GM18505 (cell line): ENCODE data around the gene TCF7L1.
"Not testable (repeated sequence)": the region's sequence is repeated elsewhere in the genome, so short reads cannot be mapped to it uniquely, and the experiment has no call there.

ENCODE experiments used
- ATAC-seq: cut with Tn5 transposase; IDR thresholded peaks from one replicate; pipeline ENCODE4 v1.9.1; 2021; ENCODE audit not compliant: unreplicated experiment
- POLR2A ChIP-seq: IDR thresholded peaks from 4 replicates; pipeline ENCODE4 v1.6.1; 2011; ENCODE audit warnings: borderline replicate concordance; ENCODE audit not compliant: insufficient read depth, insufficient read length; ENCODE audit errors: extremely low read depth

The TCF7L1 gene

DNA sequence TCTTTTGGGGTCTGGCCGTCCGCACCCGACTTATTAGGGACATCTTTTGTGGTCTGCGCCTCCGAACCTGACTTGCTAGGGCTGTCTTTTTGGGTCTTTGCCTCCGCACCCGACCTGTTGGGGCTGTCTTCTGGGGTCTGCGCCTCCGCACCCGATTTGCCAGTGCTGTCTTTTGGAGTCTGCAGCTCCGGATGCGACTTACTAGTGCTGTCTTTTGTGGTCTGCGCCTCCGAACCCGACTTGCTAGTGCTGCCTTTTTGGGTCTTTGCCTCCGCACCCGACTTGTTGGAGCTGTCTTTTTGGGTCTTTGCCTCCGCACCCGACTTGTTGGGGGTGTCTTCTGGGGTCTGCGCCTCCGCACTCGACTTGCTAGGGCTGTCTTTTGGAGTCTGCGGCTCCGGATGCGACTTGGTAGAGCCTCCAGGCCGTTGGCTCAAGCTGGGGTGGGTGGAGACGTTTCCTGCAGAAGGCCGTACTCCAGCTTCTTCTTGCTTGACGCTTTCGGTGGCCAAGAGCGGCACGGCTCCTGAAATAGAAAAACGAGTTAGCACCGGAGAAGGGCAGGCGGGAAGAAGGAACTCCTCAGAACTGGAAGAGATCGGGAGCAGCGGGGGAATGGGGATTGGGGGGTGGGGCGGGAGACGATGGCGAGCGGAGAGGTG lies 194.1 kb downstream of the TCF7L1 start:
- no peak for TF ChIP-seq POLR2A
- ATAC-seq: no peak

DNA sequence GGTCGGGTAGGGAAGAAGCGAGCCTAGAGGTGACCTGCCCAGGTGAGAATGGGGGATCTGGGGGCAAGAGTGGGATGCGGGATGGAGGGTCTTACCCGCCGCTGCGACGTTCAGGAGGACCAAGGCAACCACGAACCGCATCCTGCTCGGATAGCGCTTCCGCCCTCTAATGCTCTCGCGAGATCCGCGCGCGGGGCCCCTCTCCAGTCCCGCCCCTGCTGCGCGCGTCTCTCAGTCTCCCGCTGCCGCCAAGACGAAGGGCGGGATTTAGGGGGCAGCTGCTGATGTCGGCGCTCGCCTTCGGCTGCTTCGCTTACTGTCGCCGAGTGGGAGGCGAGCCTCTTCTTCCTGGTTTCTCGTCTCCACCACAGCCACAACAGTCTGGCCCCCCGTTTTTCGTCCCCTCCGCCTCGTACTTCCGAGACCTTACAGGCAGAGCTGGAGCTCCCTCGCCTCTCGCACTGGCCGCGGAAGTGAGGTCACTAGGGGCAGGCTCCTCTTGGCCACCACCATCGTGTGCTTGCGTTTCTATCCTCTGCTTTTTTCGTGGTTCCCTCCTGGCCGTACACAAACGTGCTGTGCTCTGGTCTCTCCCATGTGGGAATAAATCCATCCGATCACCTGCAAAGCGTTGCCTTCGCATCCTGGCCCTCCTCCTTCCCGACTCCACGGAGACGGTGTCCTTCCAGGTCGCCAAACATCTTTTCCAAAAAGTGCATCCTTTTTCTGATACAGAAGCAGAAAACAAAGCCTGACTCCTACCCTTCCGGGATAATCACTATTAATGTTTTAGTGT lies 194.8 kb downstream of the TCF7L1 start, which contains the start of gene TGOLN2:
Gene TGOLN2, minus strand, starts transcription at position 168 of the 796 bp plus-strand sequence. Its CDS starts 27 bp downstream, at position 141.
- ATAC-seq: peak; percentile 85
- peak; percentile 99 for TF ChIP-seq POLR2A

DNA sequence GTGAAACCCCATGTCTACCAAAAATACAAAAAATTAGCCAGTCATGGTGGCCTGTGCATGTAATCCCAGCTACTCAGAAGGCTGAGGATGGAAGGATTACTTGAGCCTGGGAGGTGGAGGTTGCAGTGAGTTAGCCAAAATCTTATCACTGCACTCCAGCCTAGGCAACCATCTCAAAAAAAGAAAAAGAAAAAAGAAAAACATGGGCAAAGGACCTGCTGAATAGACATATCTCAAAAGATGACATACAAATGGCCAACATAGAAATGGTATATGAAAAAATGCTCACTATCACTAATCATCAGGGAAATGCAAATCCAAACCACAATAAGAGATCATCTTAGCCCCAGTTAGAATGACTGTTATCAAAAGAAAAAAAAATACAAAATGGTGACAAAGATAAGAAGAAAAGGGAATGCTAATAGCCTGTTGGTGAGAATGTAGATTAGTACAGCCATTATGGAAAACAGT lies 196.0 kb downstream of the TCF7L1 start:
- ATAC-seq: no peak
- no peak for TF ChIP-seq POLR2A

DNA sequence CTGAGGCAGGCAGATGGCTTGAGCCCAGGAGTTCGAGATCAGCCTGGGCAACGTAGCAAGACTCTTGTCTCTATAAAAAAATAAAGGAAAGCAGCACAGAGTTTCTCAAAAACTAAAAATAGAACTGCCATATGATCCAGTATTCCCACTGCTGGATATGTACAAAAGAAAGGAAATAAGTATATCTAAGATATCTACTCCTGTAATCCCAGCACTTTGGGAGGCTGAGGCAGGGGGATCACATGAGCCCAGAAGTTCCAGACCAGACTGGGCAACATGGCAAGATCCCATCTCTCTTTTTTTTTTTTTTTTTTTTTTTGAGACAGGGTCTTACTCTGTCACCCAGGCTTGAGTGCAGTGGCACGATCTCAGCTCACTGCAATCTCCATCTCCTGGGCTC lies 196.5 kb downstream of the TCF7L1 start:
- not testable (repeated sequence) for ATAC-seq

DNA sequence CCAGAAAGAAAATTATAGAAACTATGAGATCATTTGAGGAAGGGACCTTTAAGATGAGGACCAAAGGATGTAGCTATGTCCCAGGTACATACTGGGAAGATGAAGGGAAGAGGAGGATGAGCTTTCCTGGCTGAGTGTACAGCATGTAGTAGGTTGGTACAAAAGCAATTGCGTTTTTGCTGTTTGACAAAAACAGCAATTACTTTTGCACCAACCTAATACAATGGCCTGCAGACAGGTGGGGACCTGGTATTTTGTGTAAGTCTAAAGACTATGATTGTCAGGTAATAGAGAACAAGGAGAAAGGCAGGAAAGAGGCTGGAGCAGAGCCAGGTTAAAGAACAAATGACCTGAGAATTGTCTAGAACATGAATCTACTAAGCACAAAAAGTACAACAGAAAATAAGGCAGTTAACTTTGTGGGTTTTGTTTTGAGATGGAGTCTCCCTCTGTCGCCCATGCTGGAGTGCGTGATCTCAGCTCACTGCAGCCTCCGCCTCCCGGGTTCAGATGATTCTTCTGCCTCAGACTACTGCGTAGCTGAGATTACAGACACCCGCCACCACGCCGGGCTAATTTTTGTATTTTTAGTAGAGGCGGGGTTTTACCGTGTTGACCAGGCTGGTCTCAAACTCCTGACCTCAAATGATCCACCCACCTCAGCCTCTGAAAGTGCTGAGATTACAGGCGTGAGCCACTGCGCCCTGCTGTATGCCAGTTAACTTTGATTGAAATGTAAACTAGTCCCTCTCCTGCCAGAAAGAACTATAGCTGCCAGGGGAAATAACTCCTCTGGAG lies 197.8 kb downstream of the TCF7L1 start:
- no peak for TF ChIP-seq POLR2A
- no peak for ATAC-seq

DNA sequence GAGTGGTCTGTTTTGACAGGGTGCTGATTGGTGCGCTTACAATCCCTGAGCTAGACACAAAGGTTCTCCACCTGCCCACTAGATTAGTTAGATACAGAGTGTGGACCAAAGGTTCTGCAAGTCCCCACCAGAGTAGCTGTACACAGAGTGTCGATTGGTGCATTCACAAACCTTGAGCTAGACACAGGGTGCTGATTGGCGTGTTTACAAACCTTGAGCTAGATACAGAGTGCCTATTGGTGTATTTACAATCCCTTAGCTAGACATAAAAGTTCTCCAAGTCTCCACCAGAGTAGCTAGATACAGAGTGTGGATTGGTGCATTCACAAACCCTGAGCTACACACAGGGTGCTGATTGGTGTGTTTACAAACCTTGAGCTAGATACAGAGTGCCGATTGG lies 200.7 kb downstream of the TCF7L1 start:
- not testable (repeated sequence) for ATAC-seq

DNA sequence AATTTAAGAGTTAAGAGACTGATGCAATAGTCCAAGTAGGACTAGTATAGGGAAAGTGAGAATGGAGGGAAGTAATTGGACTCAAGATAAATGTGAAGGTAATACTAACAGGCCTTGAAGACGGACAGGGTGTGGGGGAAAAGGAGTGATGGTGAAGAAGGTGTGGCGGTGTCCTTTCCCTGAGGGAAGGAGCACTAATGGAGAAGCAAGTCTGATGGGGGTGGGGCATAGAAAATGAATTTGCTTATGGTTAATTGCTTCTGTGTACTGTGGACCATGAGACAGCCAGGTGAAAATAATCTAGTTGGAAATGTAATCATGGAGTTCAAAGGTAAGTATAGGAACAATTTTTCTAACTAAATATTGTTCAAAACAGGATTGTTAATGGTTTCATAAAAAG lies 201.7 kb downstream of the TCF7L1 start:
- no peak for TF ChIP-seq POLR2A

DNA sequence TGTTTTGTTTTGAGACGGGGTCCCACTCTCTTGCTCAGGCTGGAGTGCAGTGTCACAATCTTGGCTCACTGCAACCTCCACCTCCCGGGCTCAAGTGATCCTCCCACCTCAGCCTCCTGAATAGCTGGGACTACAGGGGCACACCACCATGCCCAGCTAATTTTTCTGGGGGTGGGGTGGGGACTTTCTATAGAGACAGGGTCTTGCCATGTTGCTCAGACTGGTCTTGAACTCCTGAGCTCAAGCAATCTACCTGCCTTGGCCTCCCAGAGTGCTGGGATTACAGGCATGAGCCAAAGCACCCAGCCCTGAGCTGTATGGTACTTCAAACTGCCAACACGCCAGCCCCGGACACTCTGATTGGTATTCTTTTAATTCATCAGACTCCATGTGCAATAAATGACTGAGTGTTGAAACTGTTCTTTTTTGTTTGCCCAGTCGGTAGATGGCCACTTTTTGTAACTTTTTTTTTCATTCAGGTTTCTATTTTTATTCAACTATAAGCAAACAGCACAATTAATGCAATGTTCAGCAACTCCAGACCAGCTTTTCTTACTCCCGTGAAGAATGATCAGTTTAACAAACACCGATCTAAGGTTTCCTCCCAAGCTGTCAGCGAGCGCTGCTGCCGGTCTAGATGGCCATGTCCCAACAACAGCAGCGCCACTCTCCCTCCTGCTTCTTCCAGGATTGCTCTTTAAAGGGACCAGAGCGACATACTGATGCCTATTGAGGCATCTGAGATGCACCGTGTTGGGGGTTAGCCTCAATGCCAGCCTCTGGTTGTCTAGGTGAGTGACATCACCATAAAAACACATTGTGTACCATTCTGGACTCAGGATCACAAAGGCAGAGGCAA lies 207.1 kb downstream of the TCF7L1 start:
- TF ChIP-seq POLR2A: no peak
- ATAC-seq: no peak

More for the DNA sequence above, 201.7 kb downstream of the TCF7L1 start:
- ATAC-seq: no peak

DNA sequence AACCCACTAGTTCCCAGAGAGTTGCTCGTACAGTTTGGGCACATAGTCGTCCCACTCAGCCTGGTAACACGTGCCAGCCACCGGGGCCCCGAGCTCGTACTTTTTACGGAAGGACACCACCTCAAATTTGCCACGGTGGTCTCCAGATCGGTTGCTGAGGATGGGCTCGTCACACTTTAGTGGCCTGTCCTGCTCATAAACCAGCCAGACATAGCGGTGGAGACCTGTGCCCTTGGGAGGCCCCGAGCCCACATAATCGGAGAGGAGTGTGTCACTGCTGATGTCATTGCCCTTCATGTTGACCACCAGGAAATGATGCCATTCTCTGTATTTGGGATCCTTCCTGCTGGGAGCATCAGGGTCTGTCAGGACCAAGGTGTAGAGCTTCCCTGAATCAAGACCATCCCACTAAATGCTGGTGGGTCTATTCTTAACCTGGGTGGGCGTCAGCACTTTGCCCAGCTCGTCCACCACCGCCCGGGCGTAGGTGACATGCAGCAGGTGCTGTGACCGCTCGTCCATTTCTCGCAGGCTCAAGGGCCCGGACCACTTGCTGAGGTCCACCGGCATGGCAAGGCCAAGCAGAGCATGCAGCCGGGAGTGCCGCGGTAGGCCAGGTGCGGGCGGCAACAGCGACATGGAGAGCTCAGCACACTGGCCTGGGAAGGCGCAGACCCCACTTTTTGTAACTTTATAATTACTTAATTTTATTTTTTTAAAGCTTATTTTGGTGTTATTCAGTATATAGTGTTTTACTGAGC lies 208.3 kb downstream of the TCF7L1 start:
- ATAC-seq: no peak
- no peak for TF ChIP-seq POLR2A

DNA sequence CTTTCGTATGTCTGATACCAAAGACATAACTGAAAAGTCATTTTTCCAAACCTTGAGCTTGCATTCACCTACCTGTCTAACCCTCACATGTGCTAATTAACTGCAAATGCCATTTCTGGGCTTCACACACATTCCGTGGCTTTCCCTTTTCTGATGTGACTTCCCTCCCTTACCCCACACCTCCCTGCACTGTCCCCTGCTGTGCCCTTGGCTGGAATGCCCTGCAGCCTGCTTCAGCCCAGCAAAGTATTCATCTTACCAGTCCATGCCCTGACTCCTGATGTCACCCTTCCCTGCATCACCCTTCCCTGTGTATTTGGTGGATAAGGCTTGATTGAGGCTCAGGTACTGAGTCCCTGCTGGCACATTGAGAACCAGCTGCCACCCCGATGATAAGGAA lies 209.0 kb downstream of the TCF7L1 start:
- ATAC-seq: no peak
- no peak for TF ChIP-seq POLR2A

DNA sequence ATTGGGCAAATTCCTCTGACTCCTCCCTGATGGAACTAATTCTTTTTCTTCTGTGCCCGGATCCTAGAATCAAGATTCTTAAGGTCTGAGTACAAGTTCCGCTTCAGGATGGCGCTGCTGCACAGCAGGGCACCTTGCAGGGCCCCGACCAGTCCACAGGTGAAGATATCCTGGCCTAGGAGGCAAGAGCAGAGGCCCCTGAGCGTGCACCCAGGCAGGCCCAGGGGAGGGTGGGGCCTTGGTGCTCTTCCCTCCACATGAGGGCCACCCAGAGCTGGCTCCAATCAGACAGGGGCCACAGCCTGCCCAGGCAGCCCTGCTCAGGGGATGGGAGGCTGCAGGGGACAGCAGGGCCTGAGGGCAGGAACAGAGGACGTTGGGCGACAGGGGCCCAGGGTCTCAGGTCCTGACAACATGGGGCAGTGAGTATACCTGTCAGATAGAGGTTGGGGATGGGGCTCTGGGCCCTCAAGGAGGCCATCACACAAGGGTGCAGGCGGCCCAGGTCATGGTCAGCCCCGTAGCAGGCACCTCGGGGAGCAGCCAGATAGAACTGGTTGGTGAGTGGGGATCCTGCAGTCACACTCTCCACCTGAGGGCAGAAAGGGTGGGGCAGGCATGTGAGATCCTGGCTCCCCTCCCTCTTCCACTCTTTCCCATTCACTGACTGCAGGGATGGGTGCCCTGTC lies 210.2 kb downstream of the TCF7L1 start:
- ATAC-seq: not testable (repeated sequence)

DNA sequence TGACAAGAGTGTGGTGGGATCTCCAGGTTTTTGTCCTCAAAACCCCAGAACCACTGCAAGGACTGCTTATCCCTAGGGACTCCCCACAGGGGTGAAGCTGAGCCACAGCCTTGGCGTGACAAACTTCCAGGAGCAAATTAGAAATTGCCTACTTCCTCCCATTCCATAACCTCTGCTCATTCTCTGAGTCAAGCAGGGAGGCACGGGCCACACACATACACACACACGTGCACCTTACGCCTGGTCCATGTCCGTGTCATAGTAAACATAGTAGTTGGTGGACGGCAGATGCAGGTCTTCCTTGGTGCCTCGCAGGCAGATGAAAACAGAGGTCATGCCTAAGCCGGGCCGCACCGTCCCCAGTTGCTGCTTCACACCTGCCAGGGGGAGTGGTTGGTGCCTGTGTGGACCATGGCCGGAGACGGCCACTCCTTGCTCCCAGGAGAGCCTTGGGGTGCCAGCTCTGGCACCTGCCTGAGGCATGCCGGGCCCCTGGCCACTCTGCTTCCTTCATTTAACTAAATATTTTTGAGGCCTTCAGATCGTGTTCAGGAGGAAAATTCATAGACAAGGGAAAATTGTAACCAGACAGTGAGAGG lies 211.3 kb downstream of the TCF7L1 start:
- ATAC-seq: no peak
- TF ChIP-seq POLR2A: no peak

DNA sequence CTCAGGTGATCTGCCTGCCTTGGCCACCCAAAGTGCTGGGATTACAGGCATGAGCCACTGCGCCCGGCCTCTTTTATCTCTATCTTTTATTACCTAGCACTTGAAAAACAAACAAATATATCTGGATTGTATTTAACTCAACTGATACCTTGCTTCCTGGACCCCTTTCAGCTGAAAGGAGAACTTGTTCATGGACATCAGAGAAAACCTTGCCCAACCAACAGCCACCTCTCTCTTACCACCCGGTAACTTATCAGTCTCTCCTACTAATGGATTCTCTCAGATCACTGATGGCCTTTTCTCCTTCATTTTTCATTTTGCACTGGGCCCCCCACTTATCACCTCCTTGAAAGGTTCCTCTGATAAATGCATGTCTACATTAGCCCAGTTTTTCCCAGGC lies 214.4 kb downstream of the TCF7L1 start:
- ATAC-seq: no peak
- no peak for TF ChIP-seq POLR2A
